DMS53 (cell line): ENCODE data around the gene SRGAP2C.
"Not testable (repeated sequence)": the region's sequence is repeated elsewhere in the genome, so short reads cannot be mapped to it uniquely, and the experiment has no call there.

Experiments
- DNase-seq: peaks from one replicate; lab custom pipeline; 2025; lab: John Stamatoyannopoulos, UW

The SRGAP2C gene

GRCh38 chr1:121279548-121279898 lies 94.7 kb downstream of the SRGAP2C start:
- not testable (repeated sequence) for DNase-seq

- DNase-seq: not testable (repeated sequence)
Observed at GRCh38 chr1:121280699-121281317, 96.0 kb downstream of the SRGAP2C start.

- not testable (repeated sequence) for DNase-seq
Observed at GRCh38 chr1:121281480-121281879, 96.7 kb downstream of the SRGAP2C start.

- not testable (repeated sequence) for DNase-seq
Observed at GRCh38 chr1:121283587-121284180, 98.9 kb downstream of the SRGAP2C start.

- not testable (repeated sequence) for DNase-seq
Observed at GRCh38 chr1:121292590-121292989, 107.8 kb downstream of the SRGAP2C start.

DNA sequence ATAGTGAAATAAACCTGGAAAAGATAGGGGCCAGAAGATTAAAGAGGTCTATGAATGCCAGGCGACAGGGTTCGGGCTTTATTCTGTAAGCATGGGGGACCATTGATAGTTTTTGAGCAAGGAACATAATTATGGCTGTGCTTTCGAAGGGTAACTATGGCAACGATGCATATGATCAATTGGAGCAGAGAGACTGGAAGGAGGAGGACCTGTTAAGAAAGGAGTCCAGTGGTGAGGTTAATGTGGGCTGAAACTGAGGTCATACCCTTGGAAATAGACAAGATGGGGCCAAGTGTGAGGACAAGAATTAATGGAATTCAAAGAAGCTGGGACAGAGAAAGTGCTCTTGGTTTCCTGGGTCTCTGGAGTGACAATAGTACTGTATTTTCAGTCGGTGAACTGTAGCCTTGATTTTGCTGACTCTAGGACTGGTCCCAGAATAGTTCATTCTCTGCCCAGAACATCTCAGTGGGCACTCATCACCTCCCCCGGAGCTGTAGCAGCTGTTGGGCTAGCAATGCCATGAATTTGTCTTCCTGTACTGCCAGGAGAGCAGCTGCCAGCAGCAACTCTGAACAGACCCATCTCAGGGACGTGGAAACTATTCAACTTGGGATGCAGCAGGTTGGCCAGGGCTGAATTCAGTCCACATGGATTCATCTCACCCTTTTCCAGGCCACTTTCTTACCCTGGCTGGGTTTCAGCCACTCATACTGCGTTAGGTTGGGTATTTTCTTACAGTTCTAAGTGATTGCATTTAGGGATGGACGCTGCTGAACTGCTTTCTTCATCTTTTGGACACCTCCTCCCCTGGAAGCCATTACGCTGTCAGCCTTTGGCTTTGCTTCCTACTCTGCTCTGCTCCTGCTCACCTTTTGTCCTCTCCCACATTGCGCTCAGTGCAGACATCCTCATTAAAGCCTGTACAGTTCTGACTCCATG lies 108.8 kb downstream of the SRGAP2C start:
- DNase-seq: not testable (repeated sequence)

DNA sequence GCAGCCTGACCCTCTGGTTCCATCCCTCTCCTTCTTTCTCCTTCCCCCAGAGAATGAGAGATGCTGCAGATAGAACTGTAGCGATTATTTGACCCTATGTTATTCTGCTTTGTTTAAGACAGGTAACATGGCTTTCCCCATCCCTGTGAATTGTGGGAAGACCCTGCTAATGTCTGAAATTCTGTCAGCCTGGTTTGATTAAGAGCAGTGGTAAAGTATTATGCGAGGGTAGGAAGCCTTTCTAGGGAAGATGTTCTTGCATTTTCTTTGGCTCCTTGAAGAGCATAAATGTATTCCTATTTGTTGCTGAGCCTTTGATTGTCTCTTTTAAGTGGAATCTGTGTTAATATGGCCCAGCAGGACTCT lies 109.4 kb downstream of the SRGAP2C start:
- DNase-seq: not testable (repeated sequence)

DNA sequence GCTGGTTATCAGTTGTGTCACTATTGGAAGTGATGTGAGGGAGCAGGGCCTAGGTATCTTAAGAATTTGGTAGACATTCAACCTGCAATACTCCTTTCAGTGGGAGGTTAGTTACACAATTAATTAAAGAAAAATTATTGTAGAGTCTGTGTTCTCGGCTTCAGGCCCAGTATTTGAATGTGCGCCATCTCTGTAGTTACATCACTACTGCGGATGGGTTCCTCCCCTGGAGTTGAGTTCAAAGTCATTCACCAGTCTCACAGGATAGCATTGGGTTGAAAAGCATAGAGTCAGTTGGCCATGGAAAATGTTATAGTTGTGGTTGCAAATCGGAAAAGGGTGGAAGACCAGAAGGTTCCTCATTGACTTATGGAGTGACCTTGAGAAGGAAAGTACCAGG lies 111.8 kb downstream of the SRGAP2C start:
- DNase-seq: not testable (repeated sequence)

- DNase-seq: not testable (repeated sequence)
Observed at GRCh38 chr1:121298529-121298928, 113.8 kb downstream of the SRGAP2C start.

DNA sequence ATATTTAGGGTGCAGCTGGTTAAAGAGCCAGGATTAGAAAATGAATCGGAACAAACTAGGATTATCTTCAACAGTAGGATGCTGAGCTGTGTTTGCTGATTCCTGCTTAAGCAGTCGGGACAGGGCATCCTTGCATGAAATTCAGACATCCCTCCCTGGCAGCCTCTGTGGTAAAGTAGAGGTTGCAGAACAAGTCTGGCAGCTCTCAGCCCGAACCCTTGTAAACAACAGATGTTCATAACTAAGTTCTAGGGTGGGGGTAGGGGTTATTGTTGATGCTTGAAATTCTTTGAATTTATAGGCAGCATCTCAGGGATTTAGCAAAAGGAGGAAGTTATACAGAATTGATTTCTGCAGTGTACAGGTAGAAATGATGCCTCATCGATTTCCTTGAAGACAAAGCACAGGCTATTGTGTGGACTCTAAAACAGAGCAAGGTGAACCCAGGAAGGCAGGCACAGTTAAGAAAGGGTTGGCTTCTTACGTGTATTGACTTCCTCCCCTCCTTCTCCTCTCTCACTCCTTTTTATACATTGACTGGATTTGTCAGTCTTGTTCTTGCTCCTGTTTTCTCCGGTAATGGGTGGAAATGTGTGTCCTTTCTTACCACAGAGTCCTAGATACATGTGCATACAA lies 114.9 kb downstream of the SRGAP2C start:
- DNase-seq: not testable (repeated sequence)

GRCh38 chr1:121301876-121302275 lies 117.1 kb downstream of the SRGAP2C start:
- not testable (repeated sequence) for DNase-seq

- not testable (repeated sequence) for DNase-seq
Observed at GRCh38 chr1:121307759-121308158, 123.0 kb downstream of the SRGAP2C start.

DNA sequence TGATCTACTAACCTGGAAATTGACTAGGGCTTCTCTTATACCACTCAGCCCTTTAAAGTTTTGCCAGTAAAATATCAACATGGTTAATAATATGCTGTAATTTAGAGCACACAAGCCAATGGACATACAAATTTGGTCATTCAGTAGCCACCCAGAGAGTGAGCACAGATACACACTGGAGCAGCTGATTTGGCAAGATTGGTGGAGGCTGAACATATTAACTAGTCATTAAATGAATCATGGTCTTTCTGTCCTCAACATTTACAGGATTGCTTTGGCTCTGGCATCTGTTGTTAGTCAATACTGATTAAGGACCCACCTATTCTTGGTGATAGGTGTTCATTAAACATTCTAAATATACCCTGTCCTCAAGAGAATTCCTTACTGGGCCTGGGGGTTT lies 130.7 kb downstream of the SRGAP2C start:
- not testable (repeated sequence) for DNase-seq

- not testable (repeated sequence) for DNase-seq
Observed at GRCh38 chr1:121316081-121316480, 131.3 kb downstream of the SRGAP2C start.

DNA sequence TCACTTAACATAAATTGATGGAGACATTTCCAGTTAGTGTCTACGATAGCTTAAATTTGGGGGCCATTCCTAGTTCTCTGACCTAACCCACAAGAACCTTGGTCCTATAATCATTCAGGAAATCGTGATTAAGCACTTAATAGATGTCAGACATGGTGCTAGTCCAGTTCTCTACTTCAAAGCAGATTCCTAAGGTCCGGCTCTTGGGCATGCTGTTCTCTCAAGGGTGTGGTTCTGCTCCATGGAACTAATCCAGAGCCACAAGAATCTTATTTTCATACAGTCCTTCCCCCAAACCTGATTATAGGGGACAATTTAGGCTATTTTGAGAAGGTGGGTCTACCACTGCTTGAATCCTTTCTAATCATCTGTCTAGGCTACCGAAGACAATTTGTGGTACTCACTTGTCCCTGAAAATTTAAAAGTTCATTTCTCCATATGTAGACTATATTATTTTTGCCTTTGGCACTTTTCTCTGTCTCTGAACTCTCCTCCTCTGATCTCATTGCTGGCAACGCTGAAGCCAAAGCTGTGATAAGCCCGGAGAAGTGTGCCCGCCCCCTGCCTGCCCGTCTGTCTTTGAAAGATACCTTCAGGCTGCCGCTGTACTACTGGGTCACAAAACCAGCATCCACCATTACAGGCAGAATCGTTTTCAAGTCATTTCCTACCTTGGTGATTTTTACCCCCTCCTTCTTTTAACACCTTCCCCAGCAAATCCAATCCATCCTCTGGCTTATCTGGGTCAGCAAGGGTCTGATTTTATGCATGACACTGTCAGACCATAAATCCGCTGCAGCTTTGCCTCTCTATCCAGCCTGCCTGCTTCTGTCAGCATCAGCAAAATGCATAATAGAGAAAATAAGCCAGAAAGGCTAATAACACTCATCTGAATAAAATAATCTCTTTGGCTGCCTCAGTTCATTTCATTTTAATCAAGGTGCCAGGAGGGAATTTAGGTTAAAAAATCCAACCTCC lies 133.0 kb downstream of the SRGAP2C start:
- DNase-seq: not testable (repeated sequence)

DNA sequence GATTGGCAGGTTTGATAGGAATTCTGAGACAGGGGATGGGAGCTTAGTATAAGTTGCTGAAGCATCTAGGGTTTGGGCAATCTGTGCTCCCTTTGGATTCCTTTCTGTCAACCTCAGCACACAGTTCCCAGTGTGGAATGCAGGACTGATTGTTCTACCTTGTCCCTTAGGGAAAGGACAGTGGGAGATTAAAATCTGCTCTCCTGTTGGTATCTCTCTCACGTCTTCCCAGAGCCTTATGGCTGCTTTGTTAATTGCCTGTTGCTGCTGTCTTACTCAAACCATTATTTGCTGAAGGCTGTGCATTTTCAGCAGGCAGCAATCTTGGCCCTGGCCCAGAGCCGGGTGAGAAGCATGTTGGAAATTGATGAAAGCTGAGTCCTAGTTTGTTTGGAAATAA lies 133.9 kb downstream of the SRGAP2C start:
- DNase-seq: not testable (repeated sequence)

GRCh38 chr1:121321660-121322059 lies 136.9 kb downstream of the SRGAP2C start:
- not testable (repeated sequence) for DNase-seq

GRCh38 chr1:121324726-121325125 lies 140.0 kb downstream of the SRGAP2C start:
- not testable (repeated sequence) for DNase-seq

DNA sequence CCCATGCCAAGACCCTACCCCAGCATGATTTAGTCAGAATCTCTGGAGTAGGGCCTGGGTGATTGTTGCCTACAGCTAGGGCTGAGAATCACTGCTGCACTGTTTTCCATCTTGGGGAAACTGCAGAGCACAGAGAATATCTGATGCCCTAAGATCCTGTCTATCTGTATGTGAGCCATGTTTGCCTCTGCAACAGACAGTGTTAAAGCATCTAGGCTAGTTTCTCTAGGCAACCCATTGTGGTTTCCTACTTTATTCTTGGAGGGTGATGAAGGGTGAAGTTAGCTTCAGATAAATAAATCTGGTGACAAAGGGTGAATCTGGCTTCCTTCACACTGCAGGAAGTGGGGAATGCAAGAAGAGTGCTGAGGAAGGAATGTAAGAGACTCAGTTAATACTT lies 147.4 kb downstream of the SRGAP2C start:
- not testable (repeated sequence) for DNase-seq

- not testable (repeated sequence) for DNase-seq
Observed at GRCh38 chr1:121332599-121333562, 148.1 kb downstream of the SRGAP2C start.
